Fibroblast of skin of back (primary cell): Measurements from ENCODE around the gene CNTNAP2.

Source experiments
- DNase-seq: peaks from one replicate; pipeline ENCODE4 v3.0.0-alpha.2; 2013

The CNTNAP2 gene

GRCh38 chr7:146433501-146433900 lies 316.9 kb downstream of the CNTNAP2 start:
- no peak for DNase-seq

GRCh38 chr7:146443102-146443501 lies 326.5 kb downstream of the CNTNAP2 start:
- no peak for DNase-seq

GRCh38 chr7:146449625-146450024 lies 333.0 kb downstream of the CNTNAP2 start:
- DNase-seq, result no peak

GRCh38 chr7:146455091-146455655 lies 338.6 kb downstream of the CNTNAP2 start:
- DNase-seq, result no peak

- no peak for DNase-seq
Measured at GRCh38 chr7:146479040-146479439, 362.4 kb downstream of the CNTNAP2 start.

GRCh38 chr7:146486519-146486918 lies 369.9 kb downstream of the CNTNAP2 start:
- no peak for DNase-seq

- no peak for DNase-seq
Measured at GRCh38 chr7:146492017-146492416, 375.4 kb downstream of the CNTNAP2 start.

GRCh38 chr7:146494952-146495596 lies 378.5 kb downstream of the CNTNAP2 start:
- DNase-seq, result no peak

- no peak for DNase-seq
Measured at GRCh38 chr7:146496657-146497056, 380.1 kb downstream of the CNTNAP2 start.

- DNase-seq, result no peak
Measured at GRCh38 chr7:146499970-146500369, 383.4 kb downstream of the CNTNAP2 start.

GRCh38 chr7:146503844-146504243 lies 387.2 kb downstream of the CNTNAP2 start:
- no peak for DNase-seq

- DNase-seq, result no peak
Measured at GRCh38 chr7:146510088-146510680, 393.6 kb downstream of the CNTNAP2 start.

- no peak for DNase-seq
Measured at GRCh38 chr7:146514304-146514703, 397.7 kb downstream of the CNTNAP2 start.

- DNase-seq, result no peak
Measured at GRCh38 chr7:146528581-146528980, 412.0 kb downstream of the CNTNAP2 start.

GRCh38 chr7:146539836-146540235 lies 423.2 kb downstream of the CNTNAP2 start:
- DNase-seq, result no peak

GRCh38 chr7:146542101-146542500 lies 425.5 kb downstream of the CNTNAP2 start:
- no peak for DNase-seq

GRCh38 chr7:146544748-146545147 lies 428.1 kb downstream of the CNTNAP2 start:
- no peak for DNase-seq

- DNase-seq, result no peak
Measured at GRCh38 chr7:146548816-146549215, 432.2 kb downstream of the CNTNAP2 start.

- no peak for DNase-seq
Measured at GRCh38 chr7:146554556-146554955, 438.0 kb downstream of the CNTNAP2 start.

- no peak for DNase-seq
Measured at GRCh38 chr7:146557971-146558469, 441.4 kb downstream of the CNTNAP2 start.

GRCh38 chr7:146565872-146566271 lies 449.3 kb downstream of the CNTNAP2 start:
- no peak for DNase-seq

- DNase-seq, result no peak
Measured at GRCh38 chr7:146575903-146576302, 459.3 kb downstream of the CNTNAP2 start.

GRCh38 chr7:146591976-146592375 lies 475.4 kb downstream of the CNTNAP2 start:
- DNase-seq, result no peak

- DNase-seq, result no peak
Measured at GRCh38 chr7:146606628-146607027, 490.0 kb downstream of the CNTNAP2 start.
